Measurements from ENCODE around the gene CHRDL2. TPM values are rescaled to one million over a fixed set of nuclear protein-coding genes. Genes with fewer than 3 reads are reported as not detected.

CHRDL2 gene
- total RNA-seq, 2 experiments from 2014 or later = not detected

DNA sequence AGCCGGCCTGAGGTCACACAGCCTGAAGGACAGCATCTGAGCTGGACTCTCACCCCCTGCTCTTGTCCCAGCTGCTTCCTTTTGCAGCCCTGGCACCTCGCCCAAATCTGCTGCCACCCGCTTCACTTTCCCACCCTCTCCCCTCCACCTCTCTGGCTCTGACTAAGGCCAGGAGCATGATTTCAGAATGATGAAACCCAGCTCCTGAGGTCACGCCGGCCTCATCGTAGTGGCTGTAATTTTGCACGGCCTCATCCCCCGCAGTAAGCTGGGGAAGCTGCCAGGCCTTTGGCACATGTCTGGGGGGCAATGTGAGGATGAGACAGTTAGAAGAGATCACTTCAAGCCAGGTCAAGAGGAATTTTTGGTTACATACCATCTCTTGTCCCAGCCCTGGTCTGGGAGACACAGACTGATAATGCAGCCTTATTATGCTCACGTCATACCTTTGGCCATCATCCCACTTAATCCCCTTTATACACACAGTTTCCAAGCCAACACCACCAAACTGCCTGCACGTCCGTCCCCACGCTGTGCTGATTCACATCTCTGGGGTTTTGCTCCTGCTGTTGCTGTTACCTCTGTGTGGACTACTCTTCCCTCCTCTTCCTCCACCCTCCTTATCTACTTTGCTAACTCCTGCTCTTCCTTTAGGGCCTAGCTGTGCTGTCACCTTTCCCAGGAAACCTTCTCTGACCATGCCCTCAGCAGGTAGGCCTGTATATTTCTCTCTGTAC, 58.1 kb downstream of the CHRDL2 start:
- intact Hi-C loops (cut with micrococcal nuclease; ENCODE audit: unreplicated experiment) = loop anchor here (10.0 kb wide), 1 partner anchor 58 kb away; no protein-coding TSS in a partner anchor
- Histone ChIP-seq H3K36me3 (ENCODE audit: insufficient read depth, low read length) (no peaks in the 10 kb centered on the region), H3K79me2 (ENCODE audit: insufficient read depth, low read depth, low read length) (no peaks in the 10 kb centered on the region), H3K4me2 (ENCODE audit: low read length) (no peak overlapping the region), H3K9me2 (ENCODE audit: insufficient read depth, low read length) (no peaks in the 10 kb centered on the region), H3K4me1 (ENCODE audit: insufficient read depth, low read length, poor library complexity, severe bottlenecking) (no peaks in the 10 kb centered on the region), H2AFZ (ENCODE audit: low read length) (no peak overlapping the region), H3K4me3 (ENCODE audit: low read depth, low read length, poor library complexity, severe bottlenecking) (no peak overlapping the region), H4K20me1 (ENCODE audit: insufficient read depth, low read length) (no peaks in the 10 kb centered on the region), H3K27ac (ENCODE audit: low read depth, low read length, poor library complexity, severe bottlenecking) (no peak overlapping the region), H3K9me3 (ENCODE audit: low read length) (no peaks in the 10 kb centered on the region)
- ChIA-PET CTCF (ENCODE audit: unreplicated experiment) (no interaction called here), POLR2A (interaction anchor here (0.6 kb wide), 1 partner anchor 220 kb away, joined by 3 read pairs; no protein-coding TSS in a partner anchor)
- BruUV-seq (replicated peaks) = no TSS peak
- DNase-seq (ENCODE audit: low spot score) = no peak
- TF ChIP-seq, protein P1, sequence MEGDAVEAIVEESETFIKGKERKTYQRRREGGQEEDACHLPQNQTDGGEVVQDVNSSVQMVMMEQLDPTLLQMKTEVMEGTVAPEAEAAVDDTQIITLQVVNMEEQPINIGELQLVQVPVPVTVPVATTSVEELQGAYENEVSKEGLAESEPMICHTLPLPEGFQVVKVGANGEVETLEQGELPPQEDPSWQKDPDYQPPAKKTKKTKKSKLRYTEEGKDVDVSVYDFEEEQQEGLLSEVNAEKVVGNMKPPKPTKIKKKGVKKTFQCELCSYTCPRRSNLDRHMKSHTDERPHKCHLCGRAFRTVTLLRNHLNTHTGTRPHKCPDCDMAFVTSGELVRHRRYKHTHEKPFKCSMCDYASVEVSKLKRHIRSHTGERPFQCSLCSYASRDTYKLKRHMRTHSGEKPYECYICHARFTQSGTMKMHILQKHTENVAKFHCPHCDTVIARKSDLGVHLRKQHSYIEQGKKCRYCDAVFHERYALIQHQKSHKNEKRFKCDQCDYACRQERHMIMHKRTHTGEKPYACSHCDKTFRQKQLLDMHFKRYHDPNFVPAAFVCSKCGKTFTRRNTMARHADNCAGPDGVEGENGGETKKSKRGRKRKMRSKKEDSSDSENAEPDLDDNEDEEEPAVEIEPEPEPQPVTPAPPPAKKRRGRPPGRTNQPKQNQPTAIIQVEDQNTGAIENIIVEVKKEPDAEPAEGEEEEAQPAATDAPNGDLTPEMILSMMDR (conservative IDR thresholded peaks at IDR 0.05; ENCODE audit: low read length) = no peak
- TF ChIP-seq EZH2phosphoT487 (IDR thresholded peaks at IDR 0.05; ENCODE audit: borderline replicate concordance, low read depth, low read length) = no peak

DNA sequence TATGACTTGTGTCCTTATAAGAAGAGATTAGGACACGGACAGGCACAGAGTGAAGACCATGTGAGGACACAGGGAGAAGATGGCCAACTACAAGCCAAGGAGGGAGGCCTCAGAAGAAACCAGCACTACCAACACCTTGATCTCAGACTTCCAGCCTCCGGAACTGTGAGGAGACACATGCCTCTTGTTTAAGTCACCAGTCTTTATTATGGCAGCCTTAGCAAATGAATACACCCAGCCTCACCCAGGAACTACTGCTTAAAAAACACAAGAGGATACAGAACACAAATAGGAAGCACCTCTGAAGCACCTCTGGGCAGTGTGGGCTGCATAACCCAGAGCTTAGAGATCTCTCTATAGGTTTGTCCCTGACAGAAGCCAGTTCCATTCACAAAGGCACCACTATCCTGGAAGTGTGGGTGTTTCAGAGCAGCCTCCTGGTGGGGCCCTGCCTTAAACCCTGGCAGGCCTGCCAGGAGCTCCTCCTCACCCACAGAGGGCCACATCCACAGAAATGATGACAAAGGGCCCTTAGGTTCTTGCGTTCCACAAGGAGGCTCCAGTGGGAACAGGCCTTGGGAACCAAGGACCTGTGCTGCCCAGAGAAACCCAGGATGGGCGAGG, 58.8 kb downstream of the CHRDL2 start:
- Histone ChIP-seq H3K4me1 (ENCODE audit: insufficient read depth, low read length, poor library complexity, severe bottlenecking) (no peaks in the 10 kb centered on the region), H3K27ac (ENCODE audit: low read depth, low read length, poor library complexity, severe bottlenecking) (no peak overlapping the region), H4K20me1 (ENCODE audit: insufficient read depth, low read length) (no peaks in the 10 kb centered on the region), H3K4me3 (ENCODE audit: low read depth, low read length, poor library complexity, severe bottlenecking) (no peak overlapping the region), H2AFZ (ENCODE audit: low read length) (no peak overlapping the region), H3K4me2 (ENCODE audit: low read length) (no peak overlapping the region), H3K79me2 (ENCODE audit: insufficient read depth, low read depth, low read length) (no peaks in the 10 kb centered on the region), H3K9me2 (ENCODE audit: insufficient read depth, low read length) (no peaks in the 10 kb centered on the region), H3K9me3 (ENCODE audit: low read length) (no peaks in the 10 kb centered on the region), H3K36me3 (ENCODE audit: insufficient read depth, low read length) (no peaks in the 10 kb centered on the region)
- ChIA-PET POLR2A (interaction anchor here (0.6 kb wide), 1 partner anchor 220 kb away, joined by 3 read pairs; no protein-coding TSS in a partner anchor), CTCF (ENCODE audit: unreplicated experiment) (no interaction called here)
- TF ChIP-seq, protein P1 (conservative IDR thresholded peaks at IDR 0.05; ENCODE audit: low read length) = no peak
- TF ChIP-seq EZH2phosphoT487 (IDR thresholded peaks at IDR 0.05; ENCODE audit: borderline replicate concordance, low read depth, low read length) = no peak
- no peak for DNase-seq (ENCODE audit: low spot score)
- no TSS peak for BruUV-seq (replicated peaks)
- intact Hi-C loops (cut with micrococcal nuclease; ENCODE audit: unreplicated experiment) = loop anchor here (10.0 kb wide), 1 partner anchor 58 kb away; no protein-coding TSS in a partner anchor
